Measurements from ENCODE around the gene ZXDC. TPM values are rescaled to one million over a fixed set of nuclear protein-coding genes. Genes with fewer than 3 reads are reported as not detected.

ZXDC gene
- total RNA-seq, 1 experiment from 2014 or later = 61.1 TPM

GRCh38 chr3:126512916-126513650, 37.4 kb upstream of the ZXDC start:
- intact Hi-C loops (cut with micrococcal nuclease; ENCODE audit: unreplicated experiment) = no loop called here
- no TSS peak for BruUV-seq (replicated peaks)

DNA sequence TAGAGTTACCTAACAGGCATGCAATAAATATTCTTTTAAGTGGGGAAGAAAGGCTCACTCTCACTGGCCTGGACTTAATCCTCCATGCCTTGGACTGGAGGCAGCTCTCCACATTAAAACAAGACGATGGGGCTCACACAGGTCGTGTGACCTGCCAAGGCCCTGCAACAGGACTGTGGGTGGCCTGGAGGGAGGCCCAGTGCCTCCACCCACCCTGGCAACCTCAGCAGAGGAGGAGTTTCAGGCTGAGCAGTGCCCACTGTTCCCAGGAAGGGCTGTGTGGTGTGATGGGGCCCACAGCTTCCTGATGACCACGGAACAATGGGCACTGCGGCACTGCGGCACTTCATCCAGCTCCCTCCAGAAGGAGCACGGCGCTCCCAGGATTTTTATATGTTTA, 36.3 kb upstream of the ZXDC start:
- Histone ChIP-seq H3K4me1 (ENCODE audit: insufficient read depth, low read length, poor library complexity, severe bottlenecking) (no peaks in the 10 kb centered on the region), H3K4me3 (ENCODE audit: low read depth, low read length, poor library complexity, severe bottlenecking) (no peak overlapping the region), H3K27me3 (replicated peaks; ENCODE audit: insufficient read depth, low read depth, low read length, poor library complexity) (no peaks in the 10 kb centered on the region), H3K9me3 (ENCODE audit: low read depth, low read length, poor library complexity, severe bottlenecking) (no peaks in the 10 kb centered on the region), H3K36me3 (ENCODE audit: insufficient read depth, low read length, poor library complexity, severe bottlenecking) (no peaks in the 10 kb centered on the region), H3K27ac (ENCODE audit: low read depth, low read length, poor library complexity, severe bottlenecking) (no peak overlapping the region)
- no peak for TF ChIP-seq CTCF (conservative IDR thresholded peaks at IDR 0.05; ENCODE audit: low read depth, low read length)
- TF ChIP-seq EZH2 (IDR thresholded peaks at IDR 0.05; ENCODE audit: borderline replicate concordance, low read depth, low read length, poor library complexity, severe bottlenecking) = no peak
- intact Hi-C loops (cut with micrococcal nuclease; ENCODE audit: unreplicated experiment) = no loop called here
- POLR2A ChIA-PET (ENCODE audit: low non-redundant PET) = no interaction called here
- DNase-seq (ENCODE audit: low spot score) = no peak
- CTCF ChIA-PET = no interaction called here
- no TSS peak for BruUV-seq (replicated peaks)

More at GRCh38 chr3:126512916-126513650, 37.4 kb upstream of the ZXDC start:
- Histone ChIP-seq H3K27me3 (replicated peaks; ENCODE audit: insufficient read depth, low read depth, low read length, poor library complexity) (no peaks in the 10 kb centered on the region), H3K27ac (ENCODE audit: low read depth, low read length, poor library complexity, severe bottlenecking) (no peak overlapping the region), H3K4me3 (ENCODE audit: low read depth, low read length, poor library complexity, severe bottlenecking) (no peak overlapping the region), H3K4me1 (ENCODE audit: insufficient read depth, low read length, poor library complexity, severe bottlenecking) (no peaks in the 10 kb centered on the region), H3K9me3 (ENCODE audit: low read depth, low read length, poor library complexity, severe bottlenecking) (no peaks in the 10 kb centered on the region), H3K36me3 (ENCODE audit: insufficient read depth, low read length, poor library complexity, severe bottlenecking) (no peaks in the 10 kb centered on the region)
- ChIA-PET CTCF (interaction anchor here (0.7 kb wide), 1 partner anchor 9 kb away, joined by 3 read pairs; no protein-coding TSS in a partner anchor), POLR2A (ENCODE audit: low non-redundant PET) (no interaction called here)
- TF ChIP-seq CTCF (conservative IDR thresholded peaks at IDR 0.05; ENCODE audit: low read depth, low read length) (no peak), EZH2 (IDR thresholded peaks at IDR 0.05; ENCODE audit: borderline replicate concordance, low read depth, low read length, poor library complexity, severe bottlenecking) (no peak)
- no peak for DNase-seq (ENCODE audit: low spot score)

DNA sequence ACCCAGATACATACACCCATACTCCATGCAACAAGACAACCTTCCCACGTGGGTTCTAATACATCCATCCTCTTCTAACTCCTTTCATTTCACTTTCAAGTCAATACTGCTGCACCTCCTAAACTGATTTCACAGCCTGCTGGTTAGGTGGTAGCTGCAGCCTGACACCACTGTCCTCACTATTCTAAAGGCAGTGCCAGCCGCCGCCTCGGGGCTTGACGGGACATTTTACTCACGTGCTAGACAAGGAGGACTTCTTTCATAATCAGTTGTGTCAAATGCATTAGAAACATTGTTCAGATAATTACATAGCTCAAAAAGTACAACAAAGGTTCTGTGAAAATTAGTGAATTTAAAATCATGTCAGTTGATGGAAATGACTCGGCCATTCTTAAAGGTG, 35.6 kb upstream of the ZXDC start:
- DNase-seq (ENCODE audit: low spot score) = no peak

More for the DNA sequence above, 35.6 kb upstream of the ZXDC start:
- Histone ChIP-seq H3K4me1 (ENCODE audit: insufficient read depth, low read length, poor library complexity, severe bottlenecking) (no peaks in the 10 kb centered on the region), H3K9me3 (ENCODE audit: low read depth, low read length, poor library complexity, severe bottlenecking) (no peaks in the 10 kb centered on the region), H3K27ac (ENCODE audit: low read depth, low read length, poor library complexity, severe bottlenecking) (no peak overlapping the region), H3K36me3 (ENCODE audit: insufficient read depth, low read length, poor library complexity, severe bottlenecking) (no peaks in the 10 kb centered on the region), H3K27me3 (replicated peaks; ENCODE audit: insufficient read depth, low read depth, low read length, poor library complexity) (no peaks in the 10 kb centered on the region), H3K4me3 (ENCODE audit: low read depth, low read length, poor library complexity, severe bottlenecking) (no peak overlapping the region)
- no TSS peak for BruUV-seq (replicated peaks)
- intact Hi-C loops (cut with micrococcal nuclease; ENCODE audit: unreplicated experiment) = no loop called here
- CTCF ChIA-PET = no interaction called here
- no peak for TF ChIP-seq CTCF (conservative IDR thresholded peaks at IDR 0.05; ENCODE audit: low read depth, low read length)
- TF ChIP-seq EZH2 (IDR thresholded peaks at IDR 0.05; ENCODE audit: borderline replicate concordance, low read depth, low read length, poor library complexity, severe bottlenecking) = no peak
- POLR2A ChIA-PET (ENCODE audit: low non-redundant PET) = no interaction called here
